ENCODE results near the gene STON2. TPM values are rescaled to one million over a fixed set of nuclear protein-coding genes. Genes with fewer than 3 reads are reported as not detected.

The STON2 gene
- total and polyA plus RNA-seq, 2 of the 8 experiments (the other 6 are each of a cell fraction or from before 2014, with no cell fraction given) = 8.9 to 50.0 TPM

DNA sequence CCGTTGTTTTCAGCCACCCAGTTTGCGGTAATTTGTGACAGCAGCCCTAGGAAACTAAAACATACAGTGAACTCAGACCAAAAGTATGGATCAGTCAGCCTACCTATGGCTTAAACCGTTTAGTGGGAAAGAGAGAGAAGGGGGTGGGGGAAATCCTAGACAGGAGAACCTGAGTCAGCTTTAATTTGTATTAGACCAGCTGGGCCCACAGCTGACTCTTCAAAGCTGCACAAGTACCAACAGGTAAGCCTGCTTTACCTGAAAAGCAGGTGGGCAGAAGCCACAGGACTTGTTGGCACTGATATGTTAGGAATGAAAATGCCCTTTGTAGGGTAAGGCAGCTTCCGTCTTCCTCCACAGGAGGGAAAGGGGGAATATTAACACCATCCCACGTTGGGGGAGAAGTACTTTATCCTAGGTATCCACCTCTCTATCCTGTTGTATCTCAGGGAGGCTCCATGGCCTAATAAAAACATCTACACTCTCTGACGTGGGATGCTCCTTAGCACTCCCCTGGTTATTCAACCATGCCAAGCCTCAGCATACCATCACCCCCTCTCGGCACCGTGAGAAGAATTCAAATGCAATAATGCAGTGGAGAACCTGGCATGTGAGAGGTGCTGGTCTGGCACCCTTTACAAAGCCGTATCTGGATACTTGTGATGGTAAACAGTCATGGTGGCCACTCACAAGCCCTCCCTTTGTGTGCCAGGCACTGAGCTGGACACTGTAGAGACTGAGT, 70.3 kb downstream of the STON2 start (continued):
- no peak for TF ChIP-seq RBBP5 (IDR thresholded peaks at IDR 0.05; ENCODE audit: borderline replicate concordance, low read depth, low read length)

Data from H1 (cell line).